HG03060 (cell line): ENCODE data around the gene MTFMT.
"Not testable (repeated sequence)": the region's sequence is repeated elsewhere in the genome, so short reads cannot be mapped to it uniquely, and the experiment has no call there.

Source experiments
- ATAC-seq: cut with Tn5 transposase; IDR thresholded peaks from one replicate; pipeline ENCODE4 v1.9.1; 2021; ENCODE audit warnings: low read depth, moderate number of reproducible peaks; ENCODE audit not compliant: unreplicated experiment

Gene MTFMT

GRCh38 chr15:65040461-65040860, 11.0 kb upstream of the MTFMT start:
- no peak for ATAC-seq

- ATAC-seq = no peak
Measured at GRCh38 chr15:65038836-65039235, 9.4 kb upstream of the MTFMT start.

GRCh38 chr15:65038428-65038827, 9.0 kb upstream of the MTFMT start:
- no peak for ATAC-seq

- no peak for ATAC-seq
Measured at GRCh38 chr15:65037309-65037708, 7.9 kb upstream of the MTFMT start.

- no peak for ATAC-seq
Measured at GRCh38 chr15:65034719-65035118, 5.3 kb upstream of the MTFMT start.

- ATAC-seq = no peak
Measured at GRCh38 chr15:65033659-65034269, 4.3 kb upstream of the MTFMT start.

GRCh38 chr15:65032801-65033537, 3.5 kb upstream of the MTFMT start:
- no peak for ATAC-seq

- no peak for ATAC-seq
Measured at GRCh38 chr15:65029736-65030208, 333 bp upstream of the MTFMT start.

GRCh38 chr15:65028338-65028737, 1.1 kb downstream of the MTFMT start:
- no peak for ATAC-seq

- no peak for ATAC-seq
Measured at GRCh38 chr15:65027593-65027992, 1.8 kb downstream of the MTFMT start.

- no peak for ATAC-seq
Measured at GRCh38 chr15:65026756-65027155, 2.7 kb downstream of the MTFMT start.

GRCh38 chr15:65021488-65021887, 8.0 kb downstream of the MTFMT start:
- ATAC-seq = no peak

GRCh38 chr15:65020419-65020818, 9.0 kb downstream of the MTFMT start:
- ATAC-seq = no peak

- not testable (repeated sequence) for ATAC-seq
Measured at GRCh38 chr15:65011198-65011597, 18.2 kb downstream of the MTFMT start.

- ATAC-seq = no peak
Measured at GRCh38 chr15:65008983-65009382, 20.5 kb downstream of the MTFMT start.

GRCh38 chr15:65006876-65007275, 22.6 kb downstream of the MTFMT start:
- no peak for ATAC-seq

GRCh38 chr15:65004993-65005392, 24.4 kb downstream of the MTFMT start:
- no peak for ATAC-seq

GRCh38 chr15:64997745-64998375, 31.6 kb downstream of the MTFMT start:
- no peak for ATAC-seq

GRCh38 chr15:64997066-64997465, 32.4 kb downstream of the MTFMT start:
- no peak for ATAC-seq

GRCh38 chr15:64993290-64993689, 36.1 kb downstream of the MTFMT start:
- no peak for ATAC-seq

GRCh38 chr15:64991536-64992135, 37.8 kb downstream of the MTFMT start:
- ATAC-seq = no peak
